Stimulated activated CD8-positive, alpha-beta memory T cell treated with anti-CD3 and anti-CD28 coated beads, Interleukin-4, amount 100 ng/mL, for 48 hours (primary cell): ENCODE data around the gene GPER1.
A peak's percentile ranks its signal among the peaks of the same experiment; 100 is the strongest.

Experiments used
- DNase-seq: peaks from one replicate; pipeline ENCODE4 v3.0.0-alpha.2; 2020

GPER1 gene

GRCh38 chr7:1090686-1091643, 3.1 kb downstream of the GPER1 start:
- DNase-seq, result no peak

GRCh38 chr7:1091644-1092027, 3.7 kb downstream of the GPER1 start:
- no peak for DNase-seq

DNA sequence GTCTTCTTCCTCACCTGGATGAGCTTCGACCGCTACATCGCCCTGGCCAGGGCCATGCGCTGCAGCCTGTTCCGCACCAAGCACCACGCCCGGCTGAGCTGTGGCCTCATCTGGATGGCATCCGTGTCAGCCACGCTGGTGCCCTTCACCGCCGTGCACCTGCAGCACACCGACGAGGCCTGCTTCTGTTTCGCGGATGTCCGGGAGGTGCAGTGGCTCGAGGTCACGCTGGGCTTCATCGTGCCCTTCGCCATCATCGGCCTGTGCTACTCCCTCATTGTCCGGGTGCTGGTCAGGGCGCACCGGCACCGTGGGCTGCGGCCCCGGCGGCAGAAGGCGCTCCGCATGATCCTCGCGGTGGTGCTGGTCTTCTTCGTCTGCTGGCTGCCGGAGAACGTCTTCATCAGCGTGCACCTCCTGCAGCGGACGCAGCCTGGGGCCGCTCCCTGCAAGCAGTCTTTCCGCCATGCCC, 4.3 kb downstream of the GPER1 start:
- no peak for DNase-seq

GRCh38 chr7:1092806-1093501, 5.0 kb downstream of the GPER1 start:
- DNase-seq, result no peak

- no peak for DNase-seq
Observed at GRCh38 chr7:1093502-1093843, 5.6 kb downstream of the GPER1 start.

DNA sequence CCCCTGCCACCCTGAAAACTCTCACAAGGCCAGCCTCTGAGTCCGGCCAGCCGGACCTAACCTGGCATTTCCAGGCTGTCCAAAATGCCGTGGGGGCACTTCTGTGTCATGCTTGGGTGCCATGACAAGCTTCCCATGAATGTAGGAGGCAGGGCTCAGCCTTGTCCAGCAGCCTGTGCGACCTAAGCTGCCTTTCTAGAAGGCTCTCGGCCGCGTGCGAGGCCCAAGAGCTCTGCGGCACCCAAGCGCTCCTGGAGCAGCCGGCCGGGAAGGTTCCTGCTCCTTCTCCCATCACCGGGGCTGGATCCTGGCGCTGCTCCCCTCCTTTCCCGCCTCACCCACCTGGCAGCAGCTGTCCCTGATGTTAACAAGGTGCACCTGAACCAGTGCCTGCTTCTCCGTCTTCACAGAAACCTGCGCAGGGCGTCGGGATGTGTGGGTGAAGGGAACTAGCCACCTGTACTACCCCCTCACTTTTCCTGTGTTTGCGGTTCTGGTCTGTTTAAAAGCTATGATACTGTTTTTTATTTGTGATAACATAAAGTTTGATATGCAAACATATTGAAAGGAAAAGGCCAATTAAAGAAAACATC, 6.1 kb downstream of the GPER1 start:
- DNase-seq, result no peak

GRCh38 chr7:1094870-1095269, 7.0 kb downstream of the GPER1 start:
- DNase-seq, result no peak

DNA sequence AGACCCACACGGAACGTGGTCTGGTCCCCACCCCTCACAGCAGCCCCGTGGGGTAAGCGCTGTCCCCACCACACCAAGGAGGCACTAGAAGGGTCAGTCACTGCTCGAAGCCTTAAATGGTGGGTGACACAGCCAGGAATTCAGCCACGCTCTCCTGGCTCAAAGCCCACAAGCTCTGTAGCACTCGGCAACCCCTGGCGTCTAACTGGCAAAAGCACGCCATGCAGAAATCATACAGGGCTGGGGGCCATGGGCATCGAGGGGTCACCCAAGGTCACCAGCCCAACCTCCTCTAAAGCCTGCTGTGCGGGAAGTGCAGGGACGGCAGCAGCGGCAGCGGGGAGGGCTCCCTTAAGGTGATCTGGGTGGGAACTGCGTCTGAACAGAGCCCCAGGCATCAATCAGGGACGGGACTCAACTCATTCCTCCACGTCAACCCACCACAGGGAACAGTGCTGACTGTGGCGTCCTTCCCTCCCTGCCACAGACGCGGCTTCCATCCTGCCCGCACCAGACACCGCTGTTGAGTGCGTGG, 7.8 kb downstream of the GPER1 start:
- no peak for DNase-seq

DNA sequence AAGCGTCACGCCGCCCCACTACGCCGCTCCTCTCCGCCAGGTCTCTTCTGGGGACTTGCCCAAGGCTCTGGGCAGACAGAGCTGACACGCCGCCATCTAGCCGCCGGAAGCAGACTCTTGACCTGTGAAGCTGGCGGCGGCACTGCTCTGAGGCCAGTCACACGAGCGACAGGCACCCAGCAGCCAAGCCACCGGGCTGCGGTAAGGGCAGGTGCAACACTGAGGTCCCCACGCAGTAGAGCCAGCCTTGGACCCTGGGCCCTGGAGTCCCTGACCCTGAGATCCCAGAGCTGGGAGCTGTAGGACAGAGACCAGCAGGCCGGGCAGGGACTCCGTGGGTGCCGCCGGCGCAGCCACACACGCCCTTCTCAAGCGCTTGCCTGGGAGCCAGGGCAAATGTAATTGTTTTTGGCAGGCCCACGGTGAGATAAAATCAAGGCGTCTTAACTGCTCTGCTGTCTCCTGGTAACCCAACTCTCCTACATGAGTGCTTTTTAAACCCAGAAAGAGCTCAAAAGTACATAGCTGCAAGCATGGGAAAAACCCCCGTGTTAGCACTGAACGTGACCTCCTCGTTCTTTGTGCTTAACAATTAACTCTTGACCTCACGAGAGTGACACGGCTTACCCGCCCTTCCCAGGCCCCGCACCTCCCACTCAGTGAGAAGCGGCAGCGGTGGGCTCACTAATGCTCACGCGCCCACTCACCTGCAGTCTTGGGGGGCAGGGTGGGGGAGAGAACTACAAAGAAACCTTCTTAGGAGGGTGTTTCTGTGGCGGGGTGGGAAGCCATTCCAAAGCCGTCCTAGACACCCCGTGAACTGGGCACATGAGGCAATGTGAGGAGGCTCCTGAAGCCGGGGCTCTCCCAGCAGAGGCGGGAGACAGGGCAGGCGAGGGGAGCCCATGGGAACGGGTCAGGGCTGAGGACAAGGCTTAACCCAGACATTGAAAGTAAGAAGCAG, 8.5 kb downstream of the GPER1 start:
- no peak for DNase-seq

- no peak for DNase-seq
Observed at GRCh38 chr7:1097120-1097504, 9.2 kb downstream of the GPER1 start.

DNA sequence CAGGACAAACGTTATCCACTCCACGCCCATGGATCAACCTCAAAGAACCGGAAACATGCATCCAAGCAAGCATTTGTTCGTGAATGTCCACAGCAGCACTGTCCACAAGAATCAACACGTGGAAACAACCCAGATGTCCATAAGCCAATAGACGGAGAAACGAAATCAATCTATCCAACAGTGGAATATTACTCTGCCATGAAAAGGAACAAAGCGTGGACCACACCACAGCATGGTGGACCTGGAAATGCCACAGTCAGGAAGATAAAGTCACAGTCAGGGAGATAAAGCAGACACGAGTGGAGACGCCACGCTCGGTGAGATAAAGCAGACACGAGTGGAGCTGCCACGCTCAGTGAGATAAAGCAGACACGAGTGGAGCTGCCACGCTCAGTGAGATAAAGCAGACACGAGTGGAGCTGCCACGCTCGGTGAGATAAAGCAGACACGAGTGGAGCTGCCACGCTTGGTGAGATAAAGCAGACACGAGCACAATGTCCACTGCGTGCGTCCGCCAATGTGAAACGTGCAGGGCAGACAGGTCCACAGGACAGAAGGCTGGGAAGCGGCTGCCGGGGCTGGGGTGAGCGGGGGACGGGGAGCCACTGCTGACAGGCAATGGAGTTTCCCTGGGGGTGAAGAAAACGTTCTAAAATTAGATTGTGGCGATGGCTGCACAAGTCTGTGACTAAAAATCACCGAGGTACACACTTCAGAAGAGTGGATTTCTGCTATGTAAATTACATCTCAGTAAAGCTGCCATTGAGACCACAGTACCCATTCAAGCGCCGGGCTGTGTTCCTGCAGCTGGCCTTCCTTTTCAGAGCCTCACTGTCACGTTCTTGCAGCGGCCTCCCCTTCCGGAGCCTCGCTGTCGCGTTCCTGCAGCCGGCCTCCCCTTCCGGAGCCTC, 10.6 kb downstream of the GPER1 start:
- DNase-seq, result no peak

GRCh38 chr7:1099154-1099542, 11.2 kb downstream of the GPER1 start:
- no peak for DNase-seq

GRCh38 chr7:1099637-1100036, 11.7 kb downstream of the GPER1 start:
- no peak for DNase-seq

DNA sequence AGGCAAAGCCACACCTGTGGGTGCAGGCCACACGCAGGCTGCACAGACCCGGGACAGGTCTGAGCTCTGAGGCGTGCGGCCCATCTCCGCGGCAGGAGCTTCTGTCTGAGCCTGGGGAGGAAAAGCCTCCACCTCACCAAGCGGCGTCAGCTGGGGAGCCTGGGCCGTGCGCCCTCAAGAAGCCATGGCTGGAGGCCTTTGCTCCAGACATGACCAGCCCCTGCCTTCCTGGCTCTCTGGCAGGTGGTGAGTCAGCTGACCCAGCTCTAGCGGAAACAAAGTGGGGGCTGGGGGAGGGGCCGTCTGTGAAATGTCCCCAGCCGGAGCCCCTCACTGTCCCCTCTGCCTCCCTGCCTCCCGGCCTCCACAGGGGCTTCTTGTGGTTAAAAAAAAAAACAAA, 12.5 kb downstream of the GPER1 start:
- DNase-seq, result no peak

GRCh38 chr7:1100834-1101562, 13.1 kb downstream of the GPER1 start:
- DNase-seq, result no peak

DNA sequence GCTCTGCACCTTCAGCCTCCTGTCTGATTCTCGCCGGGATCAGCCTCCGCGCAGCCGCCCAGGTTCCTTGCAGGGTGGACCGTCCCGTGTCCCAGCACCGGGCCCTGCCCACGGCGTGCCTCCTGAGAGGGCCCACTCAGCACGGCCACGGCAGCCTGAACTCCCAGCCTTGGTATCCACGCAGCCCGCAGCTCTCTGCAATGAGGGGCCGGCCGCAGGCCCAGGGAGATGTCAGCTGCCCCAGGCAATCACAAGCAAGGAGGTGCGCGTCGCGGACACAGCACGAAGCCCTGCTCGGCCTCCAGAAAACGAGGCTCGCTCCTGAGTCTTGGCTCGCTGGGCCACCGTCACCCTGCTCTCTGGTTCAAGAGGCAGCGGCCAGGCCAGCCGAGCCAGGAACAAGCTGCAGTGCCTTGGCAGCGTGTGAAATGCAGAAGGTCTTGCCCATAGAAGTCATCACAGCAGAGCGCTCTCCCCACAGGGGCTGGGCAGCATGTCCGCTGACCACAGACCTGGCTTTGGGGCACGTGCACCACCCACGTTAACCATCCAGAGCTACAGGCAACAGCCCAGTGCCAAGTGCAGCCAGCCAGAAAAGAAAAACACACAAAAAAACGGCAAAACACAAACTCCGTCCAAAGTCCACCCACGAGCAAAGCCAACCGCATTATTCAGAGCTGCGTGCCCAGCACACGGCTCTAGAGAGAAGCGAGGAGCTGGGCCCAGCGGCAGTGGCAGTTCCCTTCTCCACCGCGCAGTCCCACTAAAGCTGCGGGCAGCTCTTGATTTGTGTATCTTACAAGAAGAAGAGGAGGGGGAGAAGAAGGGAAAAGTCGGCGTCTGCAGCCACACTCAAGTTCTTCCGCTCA, 13.9 kb downstream of the GPER1 start:
- DNase-seq, result no peak

GRCh38 chr7:1103009-1103788, 15.3 kb downstream of the GPER1 start:
- peak; percentile 61 for DNase-seq

- no peak for DNase-seq
Observed at GRCh38 chr7:1103789-1104515, 16.0 kb downstream of the GPER1 start.
